Uterus (tissue), 4 donors: ENCODE measurements around the gene DHRS3. TPM values are rescaled to one million over a fixed set of nuclear protein-coding genes. Genes with fewer than 3 reads are reported as not detected.

ENCODE experiments used
- DNase-seq, 2 donors: peaks; one replicate each; pipeline ENCODE4 v3.0.0-alpha.2; 2019 to 2020
- H3K27ac ChIP-seq, 2 donors: fragments of 200-600 bp; sonication (generic); 1 replicate in 1 of 2; 2 replicates in 1 of 2; pipeline ENCODE4 v1.5.1; 2016 to 2018
- H3K27me3 ChIP-seq, 2 donors: fragments of 200-600 bp; sonication (generic); one replicate each; pipeline ENCODE4 v1.5.1; 2018 to 2019; ENCODE audit warnings: control low read depth in 1 of 2
- H3K36me3 ChIP-seq, 2 donors: fragments of 200-600 bp; sonication (generic); one replicate each; pipeline ENCODE4 v1.5.1; 2019; ENCODE audit warnings: control low read depth in 1 of 2
- H3K4me1 ChIP-seq, 2 donors: fragments of 200-600 bp; sonication (generic); one replicate each; pipeline ENCODE4 v1.5.1; 2018 to 2019; ENCODE audit warnings: control low read depth in 1 of 2
- H3K4me3 ChIP-seq, 2 donors: fragments of 200-600 bp; sonication (generic); 1 replicate in 1 of 2; 2 replicates in 1 of 2; pipeline ENCODE4 v1.5.1; 2018 to 2019; ENCODE audit warnings: mild to moderate bottlenecking in 1 of 2
- H3K9me3 ChIP-seq, 2 donors: fragments of 200-600 bp; sonication (generic); one replicate each; pipeline ENCODE4 v1.5.1; 2019; ENCODE audit warnings: control low read depth in 1 of 2
- POLR2A ChIP-seq, 2 donors: fragments of 450-650 bp; IDR thresholded peaks; one replicate each; pipeline ENCODE4 v1.6.1; 2016; ENCODE audit warnings: antibody characterized with exemption in 2 of 2, mild to moderate bottlenecking in 1 of 2, moderate library complexity in 1 of 2
- intact Hi-C: fragments of 100-400 bp; cut with DNase I; formaldehyde crosslinking; loops from one replicate; pipeline ENCODE4 v1.15.1; 2023; ENCODE audit warnings: low total_unique reads
- total RNA-seq, 4 donors: library from RNA; depleted of rRNA in 3 of 4; stranded (reverse); fragments of >200 nt in 3 of 4; gene quantifications; one replicate each; pipeline versions ENCODE4 v1.1.0 to v1.2.4, GENCODE V29; 2014 to 2023
- TF ChIP-seq, protein P1 (sequence below), 4 experiments: fragments of 200-600 bp in 2 of 4; fragments of 450-650 bp in 2 of 4; sonication (generic) in 2 of 4; IDR thresholded peaks; one replicate each; pipeline ENCODE4 v1.5.1; 2016 to 2019; ENCODE audit warnings: antibody characterized with exemption in 4 of 4, mild to moderate bottlenecking in 2 of 4, moderate library complexity in 1 of 4
- donor health status: DM: yes; HTN: yes; CAD: no.

The DHRS3 gene
- total RNA-seq, 4 donors from 2014 or later, result 12.6 to 82.0 (median 51.5) TPM

DNA sequence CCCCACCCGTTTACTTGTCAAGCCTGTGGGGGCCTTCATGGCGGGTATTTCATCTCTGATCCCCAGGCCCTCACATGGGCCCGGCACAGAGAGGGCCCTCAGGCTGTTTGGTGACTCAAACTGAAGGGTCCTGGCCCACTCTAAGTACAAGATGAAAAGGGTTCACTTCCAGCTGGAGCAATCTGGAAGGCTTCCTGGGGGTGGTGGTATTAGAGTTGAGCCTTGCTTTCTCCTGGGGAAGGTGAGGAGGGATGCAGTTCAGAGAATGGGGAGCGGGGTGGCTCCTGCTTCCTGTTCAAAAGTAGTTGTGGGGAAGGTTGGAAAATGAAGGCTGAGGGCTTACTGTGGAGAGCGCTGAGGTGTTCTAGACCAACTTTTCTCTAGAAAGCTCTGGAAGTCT, 47.7 kb downstream of the DHRS3 start:
- no peaks in the 10 kb centered on the region for H3K36me3 ChIP-seq
- no peak overlapping the region for H3K27ac ChIP-seq
- no peaks in the 10 kb centered on the region for H3K4me1 ChIP-seq
- intact Hi-C loops, result no loop called here
- TF ChIP-seq POLR2A (IDR thresholded peaks at IDR 0.05), result no peak
- TF ChIP-seq, protein P1, sequence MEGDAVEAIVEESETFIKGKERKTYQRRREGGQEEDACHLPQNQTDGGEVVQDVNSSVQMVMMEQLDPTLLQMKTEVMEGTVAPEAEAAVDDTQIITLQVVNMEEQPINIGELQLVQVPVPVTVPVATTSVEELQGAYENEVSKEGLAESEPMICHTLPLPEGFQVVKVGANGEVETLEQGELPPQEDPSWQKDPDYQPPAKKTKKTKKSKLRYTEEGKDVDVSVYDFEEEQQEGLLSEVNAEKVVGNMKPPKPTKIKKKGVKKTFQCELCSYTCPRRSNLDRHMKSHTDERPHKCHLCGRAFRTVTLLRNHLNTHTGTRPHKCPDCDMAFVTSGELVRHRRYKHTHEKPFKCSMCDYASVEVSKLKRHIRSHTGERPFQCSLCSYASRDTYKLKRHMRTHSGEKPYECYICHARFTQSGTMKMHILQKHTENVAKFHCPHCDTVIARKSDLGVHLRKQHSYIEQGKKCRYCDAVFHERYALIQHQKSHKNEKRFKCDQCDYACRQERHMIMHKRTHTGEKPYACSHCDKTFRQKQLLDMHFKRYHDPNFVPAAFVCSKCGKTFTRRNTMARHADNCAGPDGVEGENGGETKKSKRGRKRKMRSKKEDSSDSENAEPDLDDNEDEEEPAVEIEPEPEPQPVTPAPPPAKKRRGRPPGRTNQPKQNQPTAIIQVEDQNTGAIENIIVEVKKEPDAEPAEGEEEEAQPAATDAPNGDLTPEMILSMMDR (IDR thresholded peaks at IDR 0.05), result no peak
- H3K9me3 ChIP-seq, result no peaks in the 10 kb centered on the region
- no peak overlapping the region for H3K4me3 ChIP-seq
- DNase-seq, result no peak
- no peaks in the 10 kb centered on the region for H3K27me3 ChIP-seq

DNA sequence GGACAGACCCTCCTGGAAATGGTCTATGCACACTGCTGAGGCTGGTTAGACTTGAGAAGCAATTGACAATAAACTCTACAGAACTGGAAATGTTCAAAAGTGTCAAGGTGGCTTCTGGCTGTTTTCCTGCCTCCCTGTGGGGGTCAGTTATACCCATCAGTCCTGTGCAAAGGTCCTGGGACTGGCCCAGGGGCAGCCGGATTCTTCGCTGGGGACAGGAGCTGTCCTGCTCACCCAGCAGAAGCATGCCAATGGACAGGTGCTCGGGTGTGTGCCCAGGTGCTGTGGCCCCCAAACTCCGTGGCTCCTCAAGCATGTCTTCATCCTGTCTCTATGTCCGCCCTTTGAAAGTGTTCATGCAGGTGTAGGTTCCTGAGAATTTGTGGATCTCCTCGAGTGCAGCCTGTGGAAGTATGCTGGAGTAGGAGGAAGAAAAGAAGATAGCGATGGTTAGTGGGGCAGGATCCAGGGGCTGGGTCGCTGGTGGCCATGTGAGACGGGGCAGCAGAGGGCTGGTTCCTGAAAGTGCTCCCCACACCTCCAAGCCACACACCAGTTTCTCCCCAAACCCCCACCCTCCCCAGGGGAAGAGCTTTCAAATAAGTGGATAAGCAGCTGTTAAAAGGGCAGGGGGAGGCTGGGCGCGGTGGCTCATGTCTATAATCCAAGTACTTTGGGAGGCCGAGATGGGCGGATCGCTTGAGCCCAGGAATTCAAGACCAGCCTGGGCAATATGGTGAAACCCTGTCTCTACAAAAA, 49.8 kb downstream of the DHRS3 start:
- Histone ChIP-seq H3K36me3 (no peaks in the 10 kb centered on the region), H3K27ac (no peak overlapping the region), H3K9me3 (no peaks in the 10 kb centered on the region), H3K4me1 (no peaks in the 10 kb centered on the region), H3K27me3 (no peaks in the 10 kb centered on the region), H3K4me3 (no peak overlapping the region)
- intact Hi-C loops, result no loop called here
- DNase-seq, result no peak
- TF ChIP-seq, protein P1 (IDR thresholded peaks at IDR 0.05), result no peak
- no peak for TF ChIP-seq POLR2A (IDR thresholded peaks at IDR 0.05)

DNA sequence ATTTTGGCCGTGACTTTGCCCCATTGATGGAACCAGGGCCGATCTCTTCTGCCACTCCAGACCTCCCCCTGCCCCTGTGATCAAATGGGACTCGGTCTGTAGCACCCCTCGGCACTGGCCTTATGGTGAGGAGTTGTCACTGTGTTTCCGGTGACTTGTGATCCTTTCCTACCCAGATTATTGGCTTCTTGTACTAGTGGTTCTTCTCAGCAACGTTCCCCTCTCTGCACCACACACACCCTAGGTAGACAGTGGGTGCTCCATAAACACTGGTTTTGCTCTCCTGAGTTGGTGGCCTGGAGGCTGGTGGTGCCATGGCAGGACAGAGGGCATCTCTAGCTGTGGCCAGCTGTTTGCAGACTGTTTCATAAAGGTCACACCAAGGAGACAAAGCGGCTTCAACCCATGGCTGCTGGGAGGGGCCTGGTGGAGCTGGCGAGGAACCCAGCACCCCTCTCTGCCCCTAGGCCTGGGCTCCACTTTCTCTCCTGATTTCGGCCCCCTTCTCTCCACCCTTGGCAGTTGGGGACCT, 50.7 kb downstream of the DHRS3 start:
- Histone ChIP-seq H3K4me3 (no peak overlapping the region), H3K27me3 (no peaks in the 10 kb centered on the region), H3K4me1 (no peaks in the 10 kb centered on the region), H3K9me3 (no peaks in the 10 kb centered on the region), H3K27ac (no peak overlapping the region), H3K36me3 (no peaks in the 10 kb centered on the region)
- intact Hi-C loops, result no loop called here
- no peak for DNase-seq
- TF ChIP-seq, protein P1 (IDR thresholded peaks at IDR 0.05), result no peak
- no peak for TF ChIP-seq POLR2A (IDR thresholded peaks at IDR 0.05)

DNA sequence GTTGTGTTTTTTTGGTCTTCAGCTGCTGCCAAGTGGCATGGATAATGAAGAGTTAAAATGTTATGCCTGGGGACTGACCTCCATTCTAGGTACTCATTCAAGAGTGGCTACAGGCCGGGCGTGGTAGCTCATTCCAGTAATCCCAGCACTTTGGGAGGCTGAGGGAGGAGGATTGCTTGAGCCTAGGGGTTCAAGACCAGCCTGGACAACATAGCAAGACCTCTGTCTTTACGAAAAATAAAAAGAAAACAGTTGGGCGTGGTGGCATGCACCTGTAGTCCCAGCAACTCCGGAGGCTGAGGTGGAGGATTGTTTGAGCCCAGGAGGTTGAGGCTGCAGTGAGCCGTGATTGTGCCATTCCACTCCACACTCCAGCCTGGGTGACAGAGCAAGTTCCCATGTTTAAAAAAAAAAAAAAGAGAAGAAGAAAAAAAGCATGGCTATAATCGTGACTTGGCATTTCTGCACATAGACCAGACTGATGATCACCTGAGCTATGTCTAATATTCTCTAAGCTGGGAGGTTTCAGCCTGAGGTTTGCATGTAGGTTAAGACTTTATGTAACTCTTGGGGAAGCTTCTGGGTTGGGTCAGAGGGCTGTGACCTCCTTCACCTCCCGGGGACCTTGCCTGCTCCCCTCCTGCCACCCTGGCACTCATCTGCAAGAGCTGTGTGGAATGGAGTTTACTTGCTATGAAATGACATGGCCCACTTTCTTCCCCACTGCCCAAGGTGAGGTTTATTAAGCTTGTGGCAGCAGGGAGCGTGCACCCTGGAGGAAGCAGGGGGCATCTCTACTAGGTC, 51.3 kb downstream of the DHRS3 start:
- Histone ChIP-seq H3K4me1 (no peaks in the 10 kb centered on the region), H3K4me3 (no peak overlapping the region), H3K9me3 (no peaks in the 10 kb centered on the region), H3K27me3 (no peaks in the 10 kb centered on the region), H3K36me3 (no peaks in the 10 kb centered on the region), H3K27ac (no peak overlapping the region)
- intact Hi-C loops, result no loop called here
- DNase-seq, result no peak
- TF ChIP-seq, protein P1 (IDR thresholded peaks at IDR 0.05), result no peak
- no peak for TF ChIP-seq POLR2A (IDR thresholded peaks at IDR 0.05)

DNA sequence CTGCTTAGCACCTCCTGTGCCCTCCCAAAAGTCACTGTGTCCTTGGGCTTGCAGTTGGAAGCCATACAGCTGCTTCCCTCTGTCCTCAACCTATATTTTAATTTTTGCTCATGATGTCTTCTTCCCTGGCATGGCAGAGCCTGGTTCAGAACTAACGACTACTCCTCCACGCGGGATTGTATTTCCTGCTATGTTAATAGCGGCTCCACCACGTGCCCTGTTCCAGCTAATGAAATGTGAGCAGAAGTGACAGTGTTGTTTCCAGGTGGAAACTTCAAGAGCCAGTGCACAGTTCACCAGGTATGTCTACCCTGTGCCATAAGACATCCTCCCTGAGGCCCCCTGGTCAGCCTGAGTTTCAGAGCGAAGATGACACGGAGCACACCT, 52.1 kb downstream of the DHRS3 start:
- no peak for DNase-seq
- Histone ChIP-seq H3K9me3 (no peaks in the 10 kb centered on the region), H3K4me1 (no peaks in the 10 kb centered on the region), H3K4me3 (no peak overlapping the region), H3K27ac (no peak overlapping the region), H3K27me3 (no peaks in the 10 kb centered on the region), H3K36me3 (no peaks in the 10 kb centered on the region)
- intact Hi-C loops, result no loop called here
- TF ChIP-seq, protein P1 (IDR thresholded peaks at IDR 0.05), result no peak
- TF ChIP-seq POLR2A (IDR thresholded peaks at IDR 0.05), result no peak
